Measurements from ENCODE around the gene IFIT3. TPM values are rescaled to one million over a fixed set of nuclear protein-coding genes. Genes with fewer than 3 reads are reported as not detected.
"Not testable (repeated sequence)": the region's sequence is repeated elsewhere in the genome, so short reads cannot be mapped to it uniquely, and the experiment has no call there.

IFIT3 gene
- total RNA-seq, 1 experiment from 2014 or later, result 0.55 TPM

- Histone ChIP-seq H2AK5ac (ENCODE audit: insufficient read length, low read length) (no peak overlapping the region), H3T11ph (ENCODE audit: low read length) (no peak overlapping the region), H3K4me2 (ENCODE audit: insufficient read depth, insufficient read length, low read length) (no peak overlapping the region), H3K79me1 (ENCODE audit: insufficient read depth, low read depth, low read length, poor library complexity, severe bottlenecking) (no peaks in the 10 kb centered on the region), H3K27me3 (ENCODE audit: insufficient read depth, low read length) (no peaks in the 10 kb centered on the region), H3K23ac (ENCODE audit: insufficient read length, low read depth, low read length) (no peak overlapping the region), H2BK120ac (ENCODE audit: low read depth, low read length, poor library complexity, severe bottlenecking) (no peak overlapping the region), H2BK5ac (ENCODE audit: insufficient read length, low read length) (no peak overlapping the region), H2BK15ac (ENCODE audit: low read depth, low read length) (no peak overlapping the region), H4K91ac (ENCODE audit: insufficient read length, low read depth, low read length) (no peak overlapping the region), H3K56ac (ENCODE audit: insufficient read length, low read depth, low read length) (no peak overlapping the region), H3K14ac (ENCODE audit: insufficient read depth, low read length) (no peak overlapping the region), H3K27ac (ENCODE audit: insufficient read length, low read depth, low read length) (no peak overlapping the region), H3K9me3 (ENCODE audit: control insufficient read depth, low read depth, low read length) (no peaks in the 10 kb centered on the region), H3K18ac (ENCODE audit: insufficient read length, low read depth, low read length) (no peak overlapping the region), H2BK12ac (ENCODE audit: insufficient read length, low read depth, low read length) (no peak overlapping the region), H4K5ac (ENCODE audit: insufficient read length, low read depth, low read length) (no peak overlapping the region), H3K4me1 (ENCODE audit: insufficient read depth, low read length) (no peaks in the 10 kb centered on the region; the same call in 1 of the 2 replicates), H2AFZ (ENCODE audit: low read length) (no peak overlapping the region), H3K4ac (ENCODE audit: low read depth, low read length) (no peak overlapping the region), H2BK20ac (ENCODE audit: low read depth, low read length, poor library complexity, severe bottlenecking) (no peak overlapping the region), H3K23me2 (ENCODE audit: insufficient read length, low read depth, low read length, poor library complexity, severe bottlenecking) (no peaks in the 10 kb centered on the region), H4K8ac (replicated peaks; ENCODE audit: insufficient read length, low read depth, low read length) (no peak overlapping the region), H3K9ac (ENCODE audit: extremely low read depth, insufficient read length, low read length) (no peak overlapping the region), H3K79me2 (ENCODE audit: insufficient read depth, low read length) (no peaks in the 10 kb centered on the region; the same call in 1 of the 2 replicates), H4K20me1 (ENCODE audit: control insufficient read depth, insufficient read depth, insufficient read length) (no peaks in the 10 kb centered on the region)
- Mint-ChIP-seq H3K27ac (no peak overlapping the region), H3K4me3 (no peak overlapping the region), H3K4me1 (peaks cover 4% of the 10 kb centered on the region in 2 experiments), H3K36me3 (ENCODE audit: insufficient read depth in 1 of 3, low read depth in 3 of 3) (peaks cover 0 to 6% (median 0%) of the 10 kb centered on the region in 3 experiments; a peak in 3 of 7 replicates), H3K27me3 (ENCODE audit: low read depth) (no peaks in the 10 kb centered on the region; the same call in 1 of the 2 replicates), H3K9me3 (peaks cover 0 to 11% of the 10 kb centered on the region in 2 experiments; a peak in 4 of 5 replicates)
- no peak for DNase-seq
- no peak for TF ChIP-seq CTCF (conservative IDR thresholded peaks at IDR 0.05)
Observed at GRCh38 chr10:89314676-89315075, 13.1 kb upstream of the IFIT3 start.

GRCh38 chr10:89318047-89318446 lies 9.8 kb upstream of the IFIT3 start:
- not testable (repeated sequence) for H3K27me3 ChIP-seq (ENCODE audit: insufficient read depth, low read length); H3K4me3 Mint-ChIP-seq; H3K23me2 ChIP-seq (ENCODE audit: insufficient read length, low read depth, low read length, poor library complexity, severe bottlenecking); H2BK5ac ChIP-seq (ENCODE audit: insufficient read length, low read length); H3K4me1 Mint-ChIP-seq; H2AFZ ChIP-seq (ENCODE audit: low read length); H2BK15ac ChIP-seq (ENCODE audit: low read depth, low read length); H3K56ac ChIP-seq (ENCODE audit: insufficient read length, low read depth, low read length); H3K27ac ChIP-seq (ENCODE audit: insufficient read length, low read depth, low read length); H3K14ac ChIP-seq (ENCODE audit: insufficient read depth, low read length); H3K4me1 ChIP-seq (ENCODE audit: insufficient read depth, low read length); H3K4me2 ChIP-seq (ENCODE audit: insufficient read depth, insufficient read length, low read length); H3K27ac Mint-ChIP-seq; H3K9me3 ChIP-seq (ENCODE audit: control insufficient read depth, low read depth, low read length); H4K91ac ChIP-seq (ENCODE audit: insufficient read length, low read depth, low read length); H3K4ac ChIP-seq (ENCODE audit: low read depth, low read length); H4K5ac ChIP-seq (ENCODE audit: insufficient read length, low read depth, low read length); H2AK5ac ChIP-seq (ENCODE audit: insufficient read length, low read length); H3K9ac ChIP-seq (ENCODE audit: extremely low read depth, insufficient read length, low read length); H3K79me2 ChIP-seq (ENCODE audit: insufficient read depth, low read length); H2BK20ac ChIP-seq (ENCODE audit: low read depth, low read length, poor library complexity, severe bottlenecking); DNase-seq; H2BK120ac ChIP-seq (ENCODE audit: low read depth, low read length, poor library complexity, severe bottlenecking); H3K18ac ChIP-seq (ENCODE audit: insufficient read length, low read depth, low read length); H3K79me1 ChIP-seq (ENCODE audit: insufficient read depth, low read depth, low read length, poor library complexity, severe bottlenecking); H3K27me3 Mint-ChIP-seq (ENCODE audit: low read depth); H4K8ac ChIP-seq (replicated peaks; ENCODE audit: insufficient read length, low read depth, low read length); H3K23ac ChIP-seq (ENCODE audit: insufficient read length, low read depth, low read length); H3K36me3 Mint-ChIP-seq (ENCODE audit: insufficient read depth in 1 of 3, low read depth in 3 of 3); H2BK12ac ChIP-seq (ENCODE audit: insufficient read length, low read depth, low read length); H3T11ph ChIP-seq (ENCODE audit: low read length); H4K20me1 ChIP-seq (ENCODE audit: control insufficient read depth, insufficient read depth, insufficient read length)
- peaks cover 0 to 14% of the 10 kb centered on the region in 2 experiments; a peak in 4 of 5 replicates for H3K9me3 Mint-ChIP-seq
- WGBS (ENCODE audit: extremely low coverage, insufficient read length, low lambda C conversion rate), result no CpG with 5 or more reads among the region's 4 CpGs

All from H9 (cell line).